ENCODE data around the gene TESK2.
A peak's percentile ranks its signal among the peaks of the same experiment; 100 is the strongest.
"Not testable (repeated sequence)": the region's sequence is repeated elsewhere in the genome, so short reads cannot be mapped to it uniquely, and the experiment has no call there.

The TESK2 gene

DNA sequence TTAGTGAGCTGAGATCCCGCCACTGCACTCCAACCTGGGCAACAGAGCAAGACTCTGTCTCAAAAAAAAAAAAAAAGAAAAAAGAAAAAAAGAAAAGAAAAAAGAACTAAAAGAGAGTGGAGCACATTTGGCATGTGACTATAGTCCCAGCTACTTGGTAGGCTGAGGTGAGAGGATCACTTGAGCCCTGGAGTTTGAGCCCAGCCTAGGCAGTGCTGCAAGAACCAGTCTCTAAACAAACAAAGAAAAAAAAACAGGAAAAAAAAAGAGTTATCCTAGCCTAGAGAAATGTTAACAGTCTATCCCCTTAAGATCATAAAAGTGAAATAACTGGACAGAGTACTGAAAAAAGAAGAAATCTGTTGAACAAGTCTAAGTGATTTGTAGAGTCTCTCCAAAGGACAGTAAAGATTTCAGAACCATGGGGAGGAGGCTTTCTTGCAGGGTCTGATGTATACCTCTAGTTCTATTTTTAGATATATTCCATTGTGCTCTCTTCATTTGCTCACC, 35.2 kb upstream of the TESK2 start:
- Histone ChIP-seq H3K36me3 (no peaks in the 10 kb centered on the region), H3K4me3 (ENCODE audit: low read depth in 1 of 2, low read length in 1 of 2) (no peak overlapping the region), H3K4me1 (ENCODE audit: control insufficient read depth in 1 of 2, insufficient read depth in 1 of 2, low read depth in 1 of 2, low read length in 1 of 2) (peaks cover 9 to 11% of the 10 kb centered on the region in 2 experiments), H3K27ac (no peak overlapping the region), H3K27me3 (peaks cover 62% of the 10 kb centered on the region), H3K9me3 (no peaks in the 10 kb centered on the region)
- TF ChIP-seq, protein P1, sequence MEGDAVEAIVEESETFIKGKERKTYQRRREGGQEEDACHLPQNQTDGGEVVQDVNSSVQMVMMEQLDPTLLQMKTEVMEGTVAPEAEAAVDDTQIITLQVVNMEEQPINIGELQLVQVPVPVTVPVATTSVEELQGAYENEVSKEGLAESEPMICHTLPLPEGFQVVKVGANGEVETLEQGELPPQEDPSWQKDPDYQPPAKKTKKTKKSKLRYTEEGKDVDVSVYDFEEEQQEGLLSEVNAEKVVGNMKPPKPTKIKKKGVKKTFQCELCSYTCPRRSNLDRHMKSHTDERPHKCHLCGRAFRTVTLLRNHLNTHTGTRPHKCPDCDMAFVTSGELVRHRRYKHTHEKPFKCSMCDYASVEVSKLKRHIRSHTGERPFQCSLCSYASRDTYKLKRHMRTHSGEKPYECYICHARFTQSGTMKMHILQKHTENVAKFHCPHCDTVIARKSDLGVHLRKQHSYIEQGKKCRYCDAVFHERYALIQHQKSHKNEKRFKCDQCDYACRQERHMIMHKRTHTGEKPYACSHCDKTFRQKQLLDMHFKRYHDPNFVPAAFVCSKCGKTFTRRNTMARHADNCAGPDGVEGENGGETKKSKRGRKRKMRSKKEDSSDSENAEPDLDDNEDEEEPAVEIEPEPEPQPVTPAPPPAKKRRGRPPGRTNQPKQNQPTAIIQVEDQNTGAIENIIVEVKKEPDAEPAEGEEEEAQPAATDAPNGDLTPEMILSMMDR (IDR thresholded peaks at IDR 0.05), result no peak

DNA sequence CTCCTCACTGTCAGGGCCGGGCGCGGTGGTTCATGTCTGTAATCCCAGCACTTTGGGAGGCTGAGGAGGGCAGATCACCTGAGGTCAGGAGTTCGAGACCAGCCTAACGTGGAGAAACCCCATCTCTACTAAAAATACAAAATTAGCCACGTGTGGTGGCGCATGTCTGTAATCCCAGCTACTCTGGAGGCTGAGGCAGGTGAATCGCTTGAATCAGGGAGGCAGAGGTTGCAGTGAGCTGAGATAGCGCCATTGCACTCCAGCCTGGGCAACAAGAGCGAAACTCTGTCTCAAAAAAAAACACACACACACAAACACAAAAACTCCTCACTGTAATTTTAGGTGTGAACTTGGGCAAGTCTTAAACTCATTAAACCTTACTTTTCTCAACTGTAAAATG, 33.0 kb upstream of the TESK2 start:
- H3K9me3 ChIP-seq; H3K4me3 ChIP-seq (ENCODE audit: low read depth in 1 of 2, low read length in 1 of 2); H3K36me3 ChIP-seq; H3K27ac ChIP-seq: not testable (repeated sequence)
- Histone ChIP-seq H3K27me3 (peaks cover 84% of the 10 kb centered on the region), H3K4me1 (ENCODE audit: control insufficient read depth in 1 of 2, insufficient read depth in 1 of 2, low read depth in 1 of 2, low read length in 1 of 2) (peaks cover 15 to 18% of the 10 kb centered on the region in 2 experiments)

DNA sequence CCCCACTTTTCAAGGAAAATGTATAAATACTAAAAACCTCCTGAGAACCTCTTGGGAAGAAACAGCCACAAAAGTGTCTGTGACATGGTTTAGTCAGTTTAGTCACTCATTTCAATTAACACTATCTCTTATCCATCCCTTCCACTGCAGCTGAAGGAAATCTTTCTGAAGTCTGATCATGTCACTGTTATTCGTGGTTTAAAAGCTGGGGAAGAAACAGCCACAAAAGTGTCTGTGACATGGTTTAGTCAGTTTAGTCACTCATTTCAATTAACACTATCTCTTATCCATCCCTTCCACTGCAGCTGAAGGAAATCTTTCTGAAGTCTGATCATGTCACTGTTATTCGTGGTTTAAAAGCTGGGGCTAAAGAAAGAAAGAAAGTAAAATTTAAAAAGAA, 32.6 kb upstream of the TESK2 start:
- H3K9me3 ChIP-seq; H3K4me3 ChIP-seq (ENCODE audit: low read depth in 1 of 2, low read length in 1 of 2); H3K27ac ChIP-seq; H3K36me3 ChIP-seq: not testable (repeated sequence)
- H3K4me1 ChIP-seq (ENCODE audit: control insufficient read depth in 1 of 2, insufficient read depth in 1 of 2, low read depth in 1 of 2, low read length in 1 of 2), result peaks cover 15 to 18% of the 10 kb centered on the region in 2 experiments
- peaks cover 89% of the 10 kb centered on the region for H3K27me3 ChIP-seq

DNA sequence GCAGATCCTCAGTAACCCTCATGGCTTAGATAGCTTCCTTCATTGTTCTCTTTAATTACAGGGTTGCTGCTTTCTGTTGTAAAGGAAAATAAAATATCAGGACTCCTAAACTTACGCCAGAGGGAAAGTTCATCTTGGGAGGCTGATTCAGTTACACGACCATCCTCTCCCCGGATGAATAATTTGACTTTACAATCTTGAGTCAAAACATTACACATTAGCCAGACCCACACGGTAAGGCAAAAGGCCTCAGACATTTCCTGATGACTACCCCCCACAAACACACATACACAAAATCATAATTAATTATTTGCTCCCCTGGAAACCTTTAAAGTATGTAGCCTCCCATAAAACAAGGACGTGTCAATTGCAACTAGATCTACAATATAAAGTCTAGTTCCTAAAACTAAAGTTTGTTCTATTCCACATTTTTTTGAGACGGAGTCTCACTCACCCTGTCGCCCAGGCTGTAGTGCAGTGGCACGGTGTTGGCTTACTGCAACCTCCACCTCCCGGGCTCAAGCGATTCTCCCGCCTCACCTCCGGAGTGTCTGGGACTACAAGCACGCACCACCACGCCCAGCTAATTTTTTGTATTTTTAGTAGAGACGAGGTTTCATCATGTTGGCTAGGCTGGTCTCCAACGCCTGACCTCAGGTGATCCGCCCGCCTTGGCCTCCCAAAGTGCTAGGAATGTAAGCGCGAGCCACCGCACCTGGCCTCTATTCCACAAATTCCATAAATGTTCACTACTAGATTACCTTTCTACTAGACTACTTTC, 31.6 kb upstream of the TESK2 start:
- Histone ChIP-seq H3K4me1 (ENCODE audit: control insufficient read depth in 1 of 2, insufficient read depth in 1 of 2, low read depth in 1 of 2, low read length in 1 of 2) (peaks cover 15 to 18% of the 10 kb centered on the region in 2 experiments), H3K27ac (no peak overlapping the region), H3K36me3 (no peaks in the 10 kb centered on the region), H3K9me3 (no peaks in the 10 kb centered on the region), H3K4me3 (ENCODE audit: low read depth in 1 of 2, low read length in 1 of 2) (peak overlapping the region; percentile 67 to 70), H3K27me3 (peaks cover 87% of the 10 kb centered on the region)
- TF ChIP-seq, protein P1 (IDR thresholded peaks at IDR 0.05), result no peak

DNA sequence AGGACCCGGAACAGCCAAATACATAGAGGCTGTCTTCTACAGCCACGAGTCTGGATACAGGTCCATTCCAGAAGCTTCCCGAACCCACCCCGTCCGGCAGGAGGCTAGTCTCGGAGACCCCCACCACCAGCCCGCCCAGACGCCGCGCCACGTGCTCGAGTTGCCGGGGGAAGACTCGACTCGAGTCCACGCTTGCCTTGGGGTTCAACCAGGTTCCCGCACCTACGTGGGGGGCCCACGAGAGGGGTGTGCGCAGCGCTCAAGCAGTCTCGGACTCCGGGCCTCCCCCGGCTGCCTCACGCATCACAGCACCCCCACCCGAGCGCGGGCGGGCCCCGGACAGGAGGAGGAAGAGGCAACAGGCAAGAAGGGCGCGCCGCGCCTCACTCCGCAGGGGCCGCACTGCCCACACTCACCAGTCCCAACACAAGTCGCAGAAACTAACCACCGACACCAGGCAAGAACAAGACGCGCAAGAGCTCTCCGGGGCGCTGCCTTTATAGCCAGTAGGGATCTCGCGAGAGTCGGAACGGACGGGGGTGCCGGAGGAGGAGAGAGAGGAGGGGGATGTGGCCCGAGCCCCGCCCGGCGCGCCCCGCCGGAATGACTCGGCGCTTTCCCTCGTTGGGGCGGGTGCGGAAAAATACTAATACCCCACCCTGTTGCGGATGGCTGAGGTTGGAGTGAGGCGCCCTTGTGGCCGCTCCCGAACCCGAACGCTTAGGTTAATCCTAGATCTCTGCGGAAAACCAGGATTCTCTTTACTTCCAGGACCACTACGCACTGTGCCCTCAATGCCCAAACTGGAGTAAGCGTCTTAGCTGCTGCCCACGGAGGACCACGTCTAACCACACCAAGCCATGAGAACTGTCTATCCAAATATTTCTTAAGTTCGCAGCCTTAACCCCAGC, 30.7 kb upstream of the TESK2 start, which contains the start of gene PRDX1:
PRDX1 (minus strand) TSS at position 472 of the 911 bp plus-strand sequence. CDS start 2,841 bp downstream, outside the sequence.
- peaks cover 15 to 18% of the 10 kb centered on the region in 2 experiments for H3K4me1 ChIP-seq (ENCODE audit: control insufficient read depth in 1 of 2, insufficient read depth in 1 of 2, low read depth in 1 of 2, low read length in 1 of 2)
- H3K4me3 ChIP-seq (ENCODE audit: low read depth in 1 of 2, low read length in 1 of 2), result peak within 1 kb of the TSS; percentile 67 to 70
- H3K27ac ChIP-seq, result no peak within 1 kb of the TSS
- no peaks in the 10 kb centered on the region for H3K36me3 ChIP-seq
- TF ChIP-seq, protein P1 (IDR thresholded peaks at IDR 0.05), result peak; percentile 23
- no peaks in the 10 kb centered on the region for H3K9me3 ChIP-seq
- H3K27me3 ChIP-seq, result peaks cover 82% of the 10 kb centered on the region

DNA sequence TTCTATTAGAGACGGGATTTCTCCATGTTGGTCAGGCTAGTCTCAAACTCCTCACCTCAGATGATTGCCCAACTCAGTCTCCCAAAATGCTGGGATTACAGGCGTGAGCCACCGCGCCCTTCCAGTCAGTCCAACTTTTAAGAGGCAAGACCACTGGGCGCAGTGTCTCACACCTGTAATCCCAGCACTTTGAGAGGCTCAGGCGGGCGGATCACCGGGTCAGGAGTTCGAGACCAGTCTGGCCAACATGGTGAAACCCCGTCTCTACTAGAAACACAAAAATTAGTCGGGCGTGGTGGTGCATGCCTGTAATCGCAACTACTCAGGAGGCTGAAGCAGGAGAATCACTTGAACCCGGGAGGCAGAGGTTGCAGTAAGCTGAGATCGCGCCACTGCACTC, 28.8 kb upstream of the TESK2 start:
- H3K4me1 ChIP-seq (ENCODE audit: control insufficient read depth in 1 of 2, insufficient read depth in 1 of 2, low read depth in 1 of 2, low read length in 1 of 2), result peaks cover 15 to 18% of the 10 kb centered on the region in 2 experiments
- H3K36me3 ChIP-seq; H3K4me3 ChIP-seq (ENCODE audit: low read depth in 1 of 2, low read length in 1 of 2); H3K9me3 ChIP-seq; H3K27ac ChIP-seq: not testable (repeated sequence)
- H3K27me3 ChIP-seq, result peaks cover 64% of the 10 kb centered on the region

Data from neutrophil (primary cell).